ENCODE data around the gene ANKS1A.
A peak's percentile ranks its signal among the peaks of the same experiment; 100 is the strongest.
"Not testable (repeated sequence)": the region's sequence is repeated elsewhere in the genome, so short reads cannot be mapped to it uniquely, and the experiment has no call there.

Gene ANKS1A

GRCh38 chr6:34884073-34884472 lies 5.0 kb upstream of the ANKS1A start:
- not testable (repeated sequence) for DNase-seq, ATAC-seq

GRCh38 chr6:34884996-34885395 lies 4.1 kb upstream of the ANKS1A start:
- ATAC-seq (no peak), DNase-seq (no peak)

- not testable (repeated sequence) for DNase-seq
These were observed 3.2 kb upstream of the ANKS1A start for GRCh38 chr6:34885837-34886236.

DNA sequence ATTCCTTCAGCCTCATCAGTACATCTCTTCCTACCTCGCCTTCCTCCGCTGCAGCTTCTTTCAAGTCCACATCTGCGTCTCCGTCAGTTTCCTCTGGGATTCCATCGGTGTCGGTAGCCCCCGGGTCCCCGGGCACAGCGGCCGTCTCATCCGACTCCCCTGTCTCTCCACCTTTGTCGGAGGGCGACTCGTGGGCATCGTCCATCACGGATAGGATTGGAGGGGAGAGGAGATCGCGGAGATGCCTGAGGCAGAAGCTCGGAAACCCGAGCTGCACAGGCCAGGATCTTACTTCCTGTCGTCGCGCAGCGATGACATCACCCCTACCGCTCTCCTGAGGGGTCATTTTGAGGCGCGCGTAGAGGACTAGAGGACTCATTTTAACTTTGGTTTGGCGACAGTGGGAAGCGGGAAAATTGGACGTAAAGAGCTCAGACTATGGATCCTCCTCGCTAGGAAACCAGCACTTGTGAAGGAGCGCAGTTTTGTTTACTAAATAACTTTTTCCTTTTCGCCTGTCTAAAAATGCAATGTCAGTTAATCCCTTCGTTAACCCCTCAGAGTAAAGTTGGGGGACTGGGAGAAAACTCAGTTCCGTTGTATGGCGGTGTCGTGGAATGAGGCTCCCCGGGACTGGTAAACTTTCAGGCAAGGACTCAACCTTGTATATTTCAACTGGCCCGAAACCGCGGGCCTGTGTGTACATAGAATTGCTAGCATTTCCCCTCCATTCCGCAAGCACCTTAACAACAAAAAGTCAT lies 1.1 kb upstream of the ANKS1A start, which contains the start of gene TAF11:
TSS of gene TAF11 (minus strand) at position 290 of the 761 bp plus-strand sequence. CDS start at position 205, 85 bp downstream.
- DNase-seq (peak; percentile 90), ATAC-seq (peak; percentile 91)

More at GRCh38 chr6:34885837-34886236, 3.2 kb upstream of the ANKS1A start:
- not testable (repeated sequence) for ATAC-seq

DNA sequence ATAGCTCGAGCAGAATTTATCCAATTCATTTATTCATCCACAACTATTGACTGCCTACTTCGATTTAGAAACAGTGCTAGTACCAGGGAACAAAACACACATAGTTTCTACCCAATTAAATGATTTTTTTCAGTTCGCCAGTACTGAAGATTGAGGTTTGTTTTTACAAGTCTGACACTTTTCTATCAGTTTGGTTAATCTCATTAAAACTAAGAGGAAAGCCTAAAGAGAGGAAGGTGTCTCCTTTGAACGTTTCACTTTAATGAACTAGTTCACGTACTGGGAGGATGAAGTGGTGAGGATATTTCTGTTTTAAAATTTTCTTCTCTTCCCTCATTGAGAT lies 570 bp upstream of the ANKS1A start:
- ATAC-seq = no peak

GRCh38 chr6:34890533-34890925 lies 1.5 kb downstream of the ANKS1A start:
- ATAC-seq (no peak), DNase-seq (no peak)

More for the DNA sequence above, 570 bp upstream of the ANKS1A start:
- no peak for DNase-seq

- ATAC-seq (no peak), DNase-seq (no peak)
These were observed 2.2 kb downstream of the ANKS1A start for GRCh38 chr6:34891296-34891695.

DNA sequence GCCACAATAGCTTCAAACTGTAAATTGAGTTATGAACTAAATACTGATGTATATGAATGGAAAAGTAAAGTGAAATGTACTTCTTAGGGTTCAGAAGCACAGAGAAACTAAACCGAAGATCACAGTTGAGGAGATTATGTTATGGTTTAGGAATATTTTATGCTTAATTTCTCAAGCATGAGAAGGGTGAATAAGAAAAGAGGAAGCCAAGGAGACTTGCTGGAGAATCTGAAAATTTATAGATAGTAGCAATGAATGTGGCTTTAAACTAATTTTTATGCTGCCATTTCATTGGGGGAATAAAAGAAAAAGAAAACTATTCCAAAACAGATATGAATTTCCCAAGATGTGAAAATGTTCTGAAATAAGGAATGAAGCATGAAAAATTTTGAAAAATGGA lies 5.6 kb downstream of the ANKS1A start:
- DNase-seq (no peak), ATAC-seq (no peak)

GRCh38 chr6:34897130-34897529 lies 8.1 kb downstream of the ANKS1A start:
- no peak for DNase-seq
- ATAC-seq = no peak

- ATAC-seq (no peak), DNase-seq (no peak)
These were observed 8.7 kb downstream of the ANKS1A start for GRCh38 chr6:34897716-34898115.

DNA sequence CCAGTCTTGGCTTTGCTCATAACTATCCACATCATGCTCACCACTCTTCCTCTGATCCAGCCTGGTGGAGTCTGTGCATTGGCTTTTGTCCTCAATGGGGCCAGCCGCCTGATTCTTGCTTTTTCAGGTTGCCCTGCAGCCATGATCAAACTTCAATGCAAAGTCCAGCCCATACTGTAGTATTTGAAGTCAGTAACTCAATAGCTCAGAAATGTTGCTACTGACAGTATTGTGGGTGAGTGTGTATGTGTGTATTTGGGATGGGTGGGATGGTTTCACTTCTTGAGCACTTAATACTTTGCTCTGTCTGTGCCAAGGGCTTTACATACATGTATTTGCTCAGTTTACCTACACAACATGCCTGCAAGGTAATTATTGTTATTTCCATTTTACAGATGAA lies 10.7 kb downstream of the ANKS1A start:
- DNase-seq = not testable (repeated sequence)

DNA sequence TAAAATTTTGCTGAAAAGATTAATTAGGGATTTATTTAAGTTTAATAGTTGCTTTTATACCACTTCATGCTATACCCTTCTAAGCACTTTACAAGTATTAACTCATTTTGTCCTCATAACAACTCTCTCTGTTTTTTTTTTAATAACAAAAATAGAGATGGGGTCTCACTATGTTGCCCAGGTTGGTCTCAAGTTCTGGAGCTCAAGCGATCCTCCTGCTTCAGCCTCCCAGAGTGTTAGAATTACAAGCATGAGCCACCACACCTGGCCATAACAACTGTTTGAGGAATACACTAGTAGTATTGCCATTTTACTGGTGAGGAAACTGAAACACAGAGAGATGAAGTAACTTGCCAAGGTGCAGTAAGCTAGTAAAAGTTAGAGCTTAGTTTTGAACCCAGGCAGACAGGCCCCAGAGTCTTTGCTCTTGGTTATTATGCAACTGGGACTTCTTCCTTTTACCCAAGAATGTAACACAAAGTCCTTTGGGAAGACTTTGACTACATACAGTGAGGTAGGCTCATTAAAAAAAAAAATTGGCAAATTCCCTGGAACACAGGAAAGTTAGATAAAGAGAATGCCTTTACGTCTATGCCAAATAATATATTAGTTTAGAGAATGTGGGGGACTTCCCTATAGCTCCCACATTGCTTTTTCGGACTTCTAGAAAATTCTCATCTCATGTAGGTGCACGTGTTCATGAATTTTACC lies 11.4 kb downstream of the ANKS1A start:
- no peak for ATAC-seq
- no peak for DNase-seq

More for the DNA sequence above, 10.7 kb downstream of the ANKS1A start:
- ATAC-seq = not testable (repeated sequence)

DNA sequence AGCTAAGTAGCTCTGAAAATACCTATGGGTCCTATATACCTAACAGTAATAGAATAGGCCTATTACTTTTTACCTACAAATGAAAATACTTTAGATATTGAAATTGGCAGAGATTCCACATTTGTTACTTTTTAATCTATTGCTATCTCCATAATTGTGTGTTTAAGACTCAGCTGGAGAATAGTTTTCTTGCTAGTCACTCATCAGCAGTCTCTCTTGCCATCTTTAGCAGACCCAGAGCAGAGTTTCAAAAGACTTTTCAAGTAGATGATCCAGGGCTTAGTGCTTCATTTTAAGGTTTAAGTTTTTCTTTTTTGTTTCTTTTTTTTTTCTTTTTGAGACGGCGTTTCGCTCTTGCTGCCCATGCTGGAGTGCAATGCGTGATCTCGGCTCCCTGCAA lies 12.9 kb downstream of the ANKS1A start:
- no peak for DNase-seq

GRCh38 chr6:34904990-34905613 lies 16.0 kb downstream of the ANKS1A start:
- ATAC-seq (no peak), DNase-seq (no peak)

More for the DNA sequence above, 12.9 kb downstream of the ANKS1A start:
- no peak for ATAC-seq

- no peak for ATAC-seq
These were observed 17.8 kb downstream of the ANKS1A start for GRCh38 chr6:34906826-34907225.

GRCh38 chr6:34908194-34908593 lies 19.1 kb downstream of the ANKS1A start:
- DNase-seq (no peak), ATAC-seq (no peak)

More at GRCh38 chr6:34906826-34907225, 17.8 kb downstream of the ANKS1A start:
- no peak for DNase-seq

GRCh38 chr6:34909320-34909883 lies 20.3 kb downstream of the ANKS1A start:
- DNase-seq = no peak
- no peak for ATAC-seq

GRCh38 chr6:34911822-34912221 lies 22.8 kb downstream of the ANKS1A start:
- DNase-seq (no peak), ATAC-seq (no peak)

- DNase-seq (peak; percentile 24), ATAC-seq (peak; percentile 96)
These were observed 23.8 kb downstream of the ANKS1A start for GRCh38 chr6:34912715-34913464.

- ATAC-seq (no peak), DNase-seq (no peak)
These were observed 25.3 kb downstream of the ANKS1A start for GRCh38 chr6:34914358-34914757.

- ATAC-seq (no peak), DNase-seq (no peak)
These were observed 27.4 kb downstream of the ANKS1A start for GRCh38 chr6:34916348-34916967.

Data from stimulated activated naive CD8-positive, alpha-beta T cell treated with anti-CD3 and anti-CD28 coated beads, Interleukin-15, Interleukin-2, amounts not matched to agents 100 U/mL and 50 U/mL, for 24 hours (primary cell).